NT2/D1 (cell line): ENCODE measurements around the gene TENT4B.

ENCODE experiments used
- YY1 ChIP-seq: IDR thresholded peaks from 2 replicates; pipeline ENCODE4 v1.6.1; 2011; ENCODE audit not compliant: insufficient read length, insufficient read depth
- ZNF274 ChIP-seq: IDR thresholded peaks from 2 replicates; pipeline ENCODE4 v1.6.1; 2011; ENCODE audit warnings: mild to moderate bottlenecking, low read depth, low read length

- TF ChIP-seq YY1 = no peak
- TF ChIP-seq ZNF274 = no peak
Observed at GRCh38 chr16:50252874-50253513, 99.9 kb downstream of the TENT4B start.
